Measurements from ENCODE around the gene PYDC1.

Gene PYDC1

DNA sequence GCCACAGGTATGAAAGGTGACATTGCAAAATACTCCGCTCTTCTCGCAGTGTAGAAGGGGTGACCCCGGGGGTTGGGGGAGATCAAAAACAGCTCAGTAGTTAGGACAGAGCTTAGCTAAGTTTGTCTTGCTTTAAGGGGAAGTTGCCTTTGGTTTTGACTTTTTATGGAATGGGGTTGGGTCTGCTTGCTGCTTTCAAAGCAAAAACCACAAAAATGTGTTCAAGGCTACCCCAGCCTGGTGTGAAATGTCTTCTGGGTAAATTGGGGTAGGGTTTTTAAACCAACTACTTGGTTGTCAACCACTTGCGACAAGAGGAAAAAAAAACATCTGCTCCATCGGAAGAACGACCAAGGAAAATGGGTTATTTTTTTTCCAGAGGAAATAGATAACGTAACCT, 30.8 kb downstream of the PYDC1 start:
- TF ChIP-seq TARDBP (IDR thresholded peaks at IDR 0.05): no peak
- TF ChIP-seq CTBP1 (IDR thresholded peaks at IDR 0.05; ENCODE audit: borderline replicate concordance): no peak
- no peak for TF ChIP-seq BHLHE40 (IDR thresholded peaks at IDR 0.05; ENCODE audit: borderline replicate concordance)
- DNase-seq (ENCODE audit: extremely low spot score): no peak
- POLR2A ChIA-PET: no interaction called here
- CTCF ChIA-PET: no interaction called here

- no peak for DNase-seq (ENCODE audit: extremely low spot score)
- no peak for TF ChIP-seq NFRKB (IDR thresholded peaks at IDR 0.05)
- no peak for TF ChIP-seq LEF1 (IDR thresholded peaks at IDR 0.05; ENCODE audit: borderline replicate concordance)
- ChIA-PET CTCF (no interaction called here), POLR2A (no interaction called here)
Observed at GRCh38 chr16:31185339-31185738, 31.6 kb downstream of the PYDC1 start.

DNA sequence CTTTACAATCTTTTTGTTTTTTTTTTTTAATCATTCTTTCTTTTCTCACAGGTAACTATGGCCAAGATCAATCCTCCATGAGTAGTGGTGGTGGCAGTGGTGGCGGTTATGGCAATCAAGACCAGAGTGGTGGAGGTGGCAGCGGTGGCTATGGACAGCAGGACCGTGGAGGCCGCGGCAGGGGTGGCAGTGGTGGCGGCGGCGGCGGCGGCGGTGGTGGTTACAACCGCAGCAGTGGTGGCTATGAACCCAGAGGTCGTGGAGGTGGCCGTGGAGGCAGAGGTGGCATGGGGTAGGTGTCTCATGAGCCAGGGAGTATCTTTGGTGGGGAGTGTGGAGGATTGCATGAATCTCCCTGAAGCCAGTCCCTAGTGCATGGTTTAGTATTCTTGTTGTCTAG, 32.0 kb downstream of the PYDC1 start:
- TF ChIP-seq LEF1 (IDR thresholded peaks at IDR 0.05; ENCODE audit: borderline replicate concordance): no peak
- TF ChIP-seq CTBP1 (IDR thresholded peaks at IDR 0.05; ENCODE audit: borderline replicate concordance): no peak
- no peak for TF ChIP-seq HDGF (IDR thresholded peaks at IDR 0.05; ENCODE audit: borderline replicate concordance)
- no peak for TF ChIP-seq BHLHE40 (IDR thresholded peaks at IDR 0.05; ENCODE audit: borderline replicate concordance)
- TF ChIP-seq L3MBTL2 (conservative IDR thresholded peaks at IDR 0.05): no peak
- TF ChIP-seq ARNT (IDR thresholded peaks at IDR 0.05): no peak
- TF ChIP-seq ELF4 (IDR thresholded peaks at IDR 0.05): no peak
- TF ChIP-seq NFRKB (IDR thresholded peaks at IDR 0.05): no peak
- no peak for TF ChIP-seq TARDBP (IDR thresholded peaks at IDR 0.05)
- TF ChIP-seq, protein P1, sequence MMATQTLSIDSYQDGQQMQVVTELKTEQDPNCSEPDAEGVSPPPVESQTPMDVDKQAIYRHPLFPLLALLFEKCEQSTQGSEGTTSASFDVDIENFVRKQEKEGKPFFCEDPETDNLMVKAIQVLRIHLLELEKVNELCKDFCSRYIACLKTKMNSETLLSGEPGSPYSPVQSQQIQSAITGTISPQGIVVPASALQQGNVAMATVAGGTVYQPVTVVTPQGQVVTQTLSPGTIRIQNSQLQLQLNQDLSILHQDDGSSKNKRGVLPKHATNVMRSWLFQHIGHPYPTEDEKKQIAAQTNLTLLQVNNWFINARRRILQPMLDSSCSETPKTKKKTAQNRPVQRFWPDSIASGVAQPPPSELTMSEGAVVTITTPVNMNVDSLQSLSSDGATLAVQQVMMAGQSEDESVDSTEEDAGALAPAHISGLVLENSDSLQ (IDR thresholded peaks at IDR 0.05): no peak
- no peak for TF ChIP-seq ZNF384 (IDR thresholded peaks at IDR 0.05)
- no peak for TF ChIP-seq FOXM1 (IDR thresholded peaks at IDR 0.05; ENCODE audit: borderline replicate concordance)
- DNase-seq (ENCODE audit: extremely low spot score): no peak
- ChIA-PET CTCF (no interaction called here), POLR2A (no interaction called here)

DNA sequence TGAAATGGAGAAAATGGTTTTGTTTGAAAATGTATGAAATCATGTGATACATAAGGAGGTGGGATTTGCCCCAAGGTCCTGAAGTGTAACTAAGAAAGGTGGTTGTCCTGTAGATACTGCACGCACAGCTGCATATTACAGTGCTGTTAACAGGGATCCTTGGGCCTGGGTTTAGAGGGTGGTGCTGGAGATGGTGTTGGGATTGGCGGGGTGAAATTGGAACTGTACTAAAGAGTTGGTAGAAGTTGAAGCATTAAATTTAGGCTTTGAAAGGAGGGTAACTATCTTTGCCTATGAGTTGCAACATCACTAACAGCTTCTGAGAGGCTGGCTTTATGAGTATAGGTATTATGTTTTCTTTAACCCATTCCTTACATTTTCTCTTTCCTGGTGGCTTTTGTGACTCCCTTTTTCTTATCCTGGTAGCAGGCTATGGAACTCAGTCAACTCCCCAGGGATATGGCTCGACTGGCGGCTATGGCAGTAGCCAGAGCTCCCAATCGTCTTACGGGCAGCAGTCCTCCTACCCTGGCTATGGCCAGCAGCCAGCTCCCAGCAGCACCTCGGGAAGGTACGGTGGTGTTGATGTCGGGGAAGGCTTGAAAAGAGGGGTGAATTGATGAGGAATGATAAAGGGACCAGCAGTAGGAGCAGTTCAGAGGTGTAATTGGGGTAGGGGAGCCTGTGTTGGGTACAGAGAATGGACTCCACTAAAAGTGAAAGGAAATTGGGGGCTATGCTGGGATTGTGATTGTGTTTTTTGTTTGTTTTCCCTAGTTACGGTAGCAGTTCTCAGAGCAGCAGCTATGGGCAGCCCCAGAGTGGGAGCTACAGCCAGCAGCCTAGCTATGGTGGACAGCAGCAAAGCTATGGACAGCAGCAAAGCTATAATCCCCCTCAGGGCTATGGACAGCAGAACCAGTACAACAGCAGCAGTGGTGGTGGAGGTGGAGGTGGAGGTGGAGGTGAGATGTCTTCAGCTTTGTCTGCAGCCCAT, 33.2 kb downstream of the PYDC1 start:
- ChIA-PET CTCF (interaction anchor here (0.6 kb wide), 2 partner anchors 162 to 229 kb away, joined by 3 to 4 read pairs; no protein-coding TSS in a partner anchor), POLR2A (no interaction called here)
- DNase-seq (ENCODE audit: extremely low spot score): no peak
- TF ChIP-seq NFRKB (IDR thresholded peaks at IDR 0.05): no peak
- no peak for TF ChIP-seq SP1 (IDR thresholded peaks at IDR 0.05)
- no peak for TF ChIP-seq FOXK2 (IDR thresholded peaks at IDR 0.05)
- TF ChIP-seq LEF1 (IDR thresholded peaks at IDR 0.05; ENCODE audit: borderline replicate concordance): no peak
- TF ChIP-seq, protein P1 (IDR thresholded peaks at IDR 0.05): no peak
- no peak for TF ChIP-seq L3MBTL2 (conservative IDR thresholded peaks at IDR 0.05)
- TF ChIP-seq ARNT (IDR thresholded peaks at IDR 0.05): no peak
- no peak for TF ChIP-seq HDGF (IDR thresholded peaks at IDR 0.05; ENCODE audit: borderline replicate concordance)
- no peak for TF ChIP-seq TARDBP (IDR thresholded peaks at IDR 0.05)
- TF ChIP-seq SUZ12 (IDR thresholded peaks at IDR 0.05): no peak
- no peak for TF ChIP-seq FOXA1 (IDR thresholded peaks at IDR 0.05)
- TF ChIP-seq BHLHE40 (IDR thresholded peaks at IDR 0.05; ENCODE audit: borderline replicate concordance): no peak
- no peak for TF ChIP-seq CTBP1 (IDR thresholded peaks at IDR 0.05; ENCODE audit: borderline replicate concordance)
- no peak for TF ChIP-seq ZNF384 (IDR thresholded peaks at IDR 0.05)
- TF ChIP-seq FOXM1 (IDR thresholded peaks at IDR 0.05; ENCODE audit: borderline replicate concordance): no peak
- no peak for TF ChIP-seq ELF4 (IDR thresholded peaks at IDR 0.05)

- TF ChIP-seq ARNT (IDR thresholded peaks at IDR 0.05): no peak
- TF ChIP-seq NFRKB (IDR thresholded peaks at IDR 0.05): no peak
- TF ChIP-seq SUZ12 (IDR thresholded peaks at IDR 0.05): no peak
- no peak for TF ChIP-seq L3MBTL2 (conservative IDR thresholded peaks at IDR 0.05)
- TF ChIP-seq HDGF (IDR thresholded peaks at IDR 0.05; ENCODE audit: borderline replicate concordance): no peak
- TF ChIP-seq, protein P1 (IDR thresholded peaks at IDR 0.05): no peak
- TF ChIP-seq TARDBP (IDR thresholded peaks at IDR 0.05): no peak
- TF ChIP-seq ZNF384 (IDR thresholded peaks at IDR 0.05): no peak
- no peak for TF ChIP-seq CTBP1 (IDR thresholded peaks at IDR 0.05; ENCODE audit: borderline replicate concordance)
- TF ChIP-seq BHLHE40 (IDR thresholded peaks at IDR 0.05; ENCODE audit: borderline replicate concordance): no peak
- TF ChIP-seq FOXK2 (IDR thresholded peaks at IDR 0.05): no peak
- TF ChIP-seq LEF1 (IDR thresholded peaks at IDR 0.05; ENCODE audit: borderline replicate concordance): no peak
- TF ChIP-seq FOXM1 (IDR thresholded peaks at IDR 0.05; ENCODE audit: borderline replicate concordance): no peak
- DNase-seq (ENCODE audit: extremely low spot score): no peak
- ChIA-PET CTCF (no interaction called here), POLR2A (interaction anchor here (0.9 kb wide), 2 partner anchors 14 to 261 kb away, joined by 3 read pairs; no protein-coding TSS in a partner anchor)
Observed at GRCh38 chr16:31182391-31182790, 34.5 kb downstream of the PYDC1 start.
